Stimulated activated naive CD8-positive, alpha-beta T cell treated with anti-CD3 and anti-CD28 coated beads, Interleukin-15, amount 100 ng/mL, for 72 hours (primary cell): Measurements from ENCODE around the gene LRP2.
"Not testable (repeated sequence)": the region's sequence is repeated elsewhere in the genome, so short reads cannot be mapped to it uniquely, and the experiment has no call there.

Experiments used
- ATAC-seq: fragments of 150-1000 bp; cut with Tn5 transposase; 2 replicates; pipeline ENCODE4 v1.10.0; 2021; ENCODE audit warnings: mild to moderate bottlenecking, moderate library complexity
- DNase-seq, 2 donors: peaks; one replicate each; pipeline ENCODE4 v3.0.0; 2021 to 2022
- H3K27ac Mint-ChIP-seq, 2 donors: one replicate each; pipeline ENCODE4 v1.8.0; 2022; ENCODE audit warnings: mild to moderate bottlenecking in 2 of 2, mixed read lengths in 2 of 2, moderate library complexity in 2 of 2
- H3K27me3 Mint-ChIP-seq: one replicate; pipeline ENCODE4 v1.8.0; 2022; ENCODE audit warnings: mixed read lengths
- H3K4me1 Mint-ChIP-seq: one replicate; pipeline ENCODE4 v1.8.0; 2022; ENCODE audit warnings: mild to moderate bottlenecking, mixed read lengths
- H3K4me3 Mint-ChIP-seq, 2 donors: one replicate each; pipeline ENCODE4 v1.8.0; 2022; ENCODE audit warnings: mild to moderate bottlenecking in 2 of 2, mixed read lengths in 2 of 2, moderate library complexity in 1 of 2
- H3K9me3 Mint-ChIP-seq, 2 donors: one replicate each; pipeline ENCODE4 v1.8.0; 2022; ENCODE audit warnings: mixed read lengths in 2 of 2

LRP2 gene

DNA sequence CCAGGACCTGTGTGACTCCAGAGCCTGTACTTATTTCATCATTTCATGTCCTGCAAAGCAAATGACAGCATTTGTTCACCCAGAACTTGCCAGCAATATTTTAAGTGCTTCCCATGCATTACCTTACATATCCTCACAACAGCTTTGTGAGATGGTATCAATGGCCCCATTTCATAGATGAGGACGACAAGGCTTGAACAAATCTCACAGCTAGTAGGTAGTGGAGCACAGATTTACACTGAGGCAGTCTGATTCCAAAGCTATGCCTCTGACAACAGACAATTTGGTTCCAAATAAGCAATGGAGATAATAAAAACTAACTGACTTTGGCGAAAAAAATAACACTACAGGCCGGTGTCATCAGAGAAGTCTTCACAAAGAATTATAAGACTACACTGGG lies 33.5 kb downstream of the LRP2 start:
- Mint-ChIP-seq H3K27me3 (peaks cover 18% of the 10 kb centered on the region), H3K9me3 (no peaks in the 10 kb centered on the region), H3K4me1 (no peaks in the 10 kb centered on the region), H3K4me3 (no peak overlapping the region), H3K27ac (no peak overlapping the region)
- ATAC-seq: no peak
- no peak for DNase-seq

DNA sequence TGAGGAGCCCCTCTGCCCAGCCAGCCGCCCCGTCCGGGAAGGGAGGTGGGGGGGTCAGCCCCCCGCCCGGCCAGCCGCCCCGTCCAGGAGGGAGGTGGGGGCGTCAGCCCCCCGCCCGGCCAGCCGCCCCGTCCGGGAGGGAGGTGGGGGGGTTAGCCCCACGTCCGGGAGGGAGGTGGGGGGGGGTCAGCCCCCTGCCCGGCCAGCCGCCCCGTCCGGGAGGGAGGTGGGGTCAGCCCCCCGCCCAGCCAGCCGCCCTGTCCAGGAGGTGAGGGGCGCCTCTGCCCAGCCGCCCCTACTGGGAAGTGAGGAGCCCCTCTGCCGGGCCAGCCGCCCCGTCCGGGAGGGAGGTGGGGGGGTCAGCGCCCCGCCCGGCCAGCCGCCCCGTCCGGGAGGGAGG lies 34.5 kb downstream of the LRP2 start:
- ATAC-seq: peak; percentile 50
- not testable (repeated sequence) for H3K9me3 Mint-ChIP-seq, H3K4me1 Mint-ChIP-seq, H3K27ac Mint-ChIP-seq, DNase-seq, H3K4me3 Mint-ChIP-seq
- peaks cover 18% of the 10 kb centered on the region for H3K27me3 Mint-ChIP-seq

- H3K4me3 Mint-ChIP-seq, H3K9me3 Mint-ChIP-seq, DNase-seq, H3K27me3 Mint-ChIP-seq, ATAC-seq, H3K27ac Mint-ChIP-seq, H3K4me1 Mint-ChIP-seq: not testable (repeated sequence)
Measured at GRCh38 chr2:169325886-169326285, 36.4 kb downstream of the LRP2 start.

- DNase-seq (no peak), ATAC-seq (no peak)
- H3K4me1 Mint-ChIP-seq: no peaks in the 10 kb centered on the region
- H3K9me3 Mint-ChIP-seq: no peaks in the 10 kb centered on the region
- H3K27me3 Mint-ChIP-seq: peaks cover 8% of the 10 kb centered on the region
- H3K27ac Mint-ChIP-seq: no peak overlapping the region
- H3K4me3 Mint-ChIP-seq: no peak overlapping the region
Measured at GRCh38 chr2:169324581-169325260, 37.6 kb downstream of the LRP2 start.

DNA sequence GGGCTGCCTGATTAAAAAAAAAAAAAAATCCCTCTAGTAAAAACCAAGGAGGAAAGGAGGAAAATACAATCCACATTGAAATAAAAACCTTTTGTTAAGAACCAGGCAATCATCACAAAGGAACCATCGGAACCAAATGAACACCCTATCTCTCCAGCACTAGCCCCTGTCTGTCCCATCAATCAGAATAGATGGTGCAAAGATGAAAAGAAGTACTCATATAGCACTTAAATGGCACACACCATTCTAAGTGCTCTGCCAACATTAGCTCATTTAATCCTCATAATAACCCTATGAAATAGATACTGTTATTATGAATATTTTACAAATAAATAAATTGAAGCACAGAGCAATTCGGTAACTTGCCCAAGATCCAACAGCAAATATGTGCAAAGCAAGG lies 38.5 kb downstream of the LRP2 start:
- H3K27ac Mint-ChIP-seq: no peak overlapping the region
- H3K4me1 Mint-ChIP-seq: no peaks in the 10 kb centered on the region
- H3K4me3 Mint-ChIP-seq: no peak overlapping the region
- no peak for ATAC-seq
- H3K27me3 Mint-ChIP-seq: peaks cover 4% of the 10 kb centered on the region
- H3K9me3 Mint-ChIP-seq: no peaks in the 10 kb centered on the region
- no peak for DNase-seq

DNA sequence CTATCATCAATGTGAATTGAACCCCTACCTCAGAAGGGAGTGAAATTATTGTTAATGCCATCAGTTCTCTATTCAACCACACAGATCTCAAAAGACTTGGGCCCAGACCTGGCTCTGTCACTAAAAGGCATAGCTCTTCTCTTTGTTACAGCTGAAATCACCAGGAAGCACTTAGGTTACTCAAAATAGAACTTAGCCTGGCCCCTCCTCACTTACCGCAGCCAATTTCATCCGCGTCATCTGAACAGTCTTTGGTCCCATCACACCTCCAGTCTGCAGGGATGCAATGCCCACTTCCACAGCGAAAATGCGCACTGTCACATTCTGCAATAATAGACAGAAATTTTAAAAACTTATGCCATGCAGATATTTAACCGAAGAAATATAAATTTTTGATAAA lies 41.8 kb downstream of the LRP2 start:
- Mint-ChIP-seq H3K4me1 (no peaks in the 10 kb centered on the region), H3K27ac (no peak overlapping the region), H3K9me3 (no peaks in the 10 kb centered on the region), H3K4me3 (no peak overlapping the region), H3K27me3 (peaks cover 18% of the 10 kb centered on the region)
- DNase-seq (no peak), ATAC-seq (no peak)

GRCh38 chr2:169315357-169315756 lies 47.0 kb downstream of the LRP2 start:
- H3K27me3 Mint-ChIP-seq: peaks cover 38% of the 10 kb centered on the region

DNA sequence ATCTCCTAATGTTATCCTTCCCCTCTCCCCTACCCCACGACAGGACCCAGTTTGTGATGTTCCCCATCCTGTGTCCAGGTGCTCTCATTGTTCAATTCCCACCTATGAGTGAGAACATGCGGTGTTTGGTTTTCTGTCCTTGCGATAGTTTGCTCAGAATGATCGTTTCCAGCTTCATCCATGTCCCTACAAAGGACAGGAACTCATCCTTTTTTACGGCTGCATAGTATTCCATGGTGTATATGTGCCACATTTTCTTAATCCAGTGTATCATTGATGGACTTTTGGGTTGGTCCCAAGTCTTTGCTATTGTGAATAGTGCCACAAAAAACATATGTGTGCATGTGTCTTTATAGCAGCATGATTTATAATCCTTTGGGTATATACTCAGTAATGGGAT lies 54.0 kb downstream of the LRP2 start:
- H3K27me3 Mint-ChIP-seq: peaks cover 22% of the 10 kb centered on the region
- peaks cover 7 to 20% of the 10 kb centered on the region in 2 donors for H3K9me3 Mint-ChIP-seq
- not testable (repeated sequence) for H3K4me1 Mint-ChIP-seq, H3K27ac Mint-ChIP-seq, ATAC-seq, DNase-seq, H3K4me3 Mint-ChIP-seq

More at GRCh38 chr2:169315357-169315756, 47.0 kb downstream of the LRP2 start:
- no peaks in the 10 kb centered on the region for H3K4me1 Mint-ChIP-seq
- DNase-seq (no peak), ATAC-seq (no peak)
- H3K4me3 Mint-ChIP-seq: no peak overlapping the region
- peaks cover 7 to 13% of the 10 kb centered on the region in 2 donors for H3K9me3 Mint-ChIP-seq
- no peak overlapping the region for H3K27ac Mint-ChIP-seq

- not testable (repeated sequence) for ATAC-seq, H3K9me3 Mint-ChIP-seq, H3K4me3 Mint-ChIP-seq, DNase-seq, H3K4me1 Mint-ChIP-seq, H3K27ac Mint-ChIP-seq
- peaks cover 23% of the 10 kb centered on the region for H3K27me3 Mint-ChIP-seq
Measured at GRCh38 chr2:169304689-169305088, 57.6 kb downstream of the LRP2 start.

DNA sequence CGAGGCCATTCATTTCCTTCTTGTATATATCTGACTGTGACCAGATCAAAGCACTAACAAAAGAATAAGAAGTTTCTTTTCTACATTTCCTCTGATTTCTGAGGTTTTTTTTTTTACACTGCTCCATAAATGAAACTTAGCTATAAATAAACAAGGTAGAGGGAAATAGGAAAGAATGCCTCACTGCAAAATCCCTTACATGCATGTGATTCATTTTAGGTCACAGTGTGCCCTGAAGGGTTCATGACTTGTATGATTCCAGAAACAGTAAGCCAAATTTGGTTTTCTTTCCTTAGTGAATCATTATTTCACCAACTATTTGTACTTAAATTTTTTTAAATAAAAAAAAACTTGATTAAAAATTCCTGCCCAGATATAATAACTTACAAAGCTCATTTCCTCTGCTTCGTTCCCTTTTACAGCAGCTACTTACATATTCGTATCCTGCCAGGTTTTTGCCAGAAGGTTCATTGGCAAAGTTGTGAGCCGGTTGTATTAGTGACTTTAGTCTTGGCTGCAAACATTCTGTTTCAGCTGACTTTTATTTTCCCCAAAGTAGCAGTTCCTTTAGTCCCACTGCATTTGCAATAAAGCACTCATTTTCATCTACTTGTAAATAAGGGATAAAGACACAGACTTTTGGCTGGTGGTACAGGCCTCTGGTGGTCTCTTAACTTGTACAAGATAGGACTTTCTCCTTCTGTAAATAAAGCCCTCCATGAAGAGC lies 58.6 kb downstream of the LRP2 start:
- no peak for DNase-seq
- H3K4me3 Mint-ChIP-seq: no peak overlapping the region
- peaks cover 28% of the 10 kb centered on the region for H3K27me3 Mint-ChIP-seq
- no peak for ATAC-seq
- peaks cover 0 to 7% of the 10 kb centered on the region in 2 donors for H3K9me3 Mint-ChIP-seq
- no peaks in the 10 kb centered on the region for H3K4me1 Mint-ChIP-seq
- H3K27ac Mint-ChIP-seq: no peak overlapping the region

DNA sequence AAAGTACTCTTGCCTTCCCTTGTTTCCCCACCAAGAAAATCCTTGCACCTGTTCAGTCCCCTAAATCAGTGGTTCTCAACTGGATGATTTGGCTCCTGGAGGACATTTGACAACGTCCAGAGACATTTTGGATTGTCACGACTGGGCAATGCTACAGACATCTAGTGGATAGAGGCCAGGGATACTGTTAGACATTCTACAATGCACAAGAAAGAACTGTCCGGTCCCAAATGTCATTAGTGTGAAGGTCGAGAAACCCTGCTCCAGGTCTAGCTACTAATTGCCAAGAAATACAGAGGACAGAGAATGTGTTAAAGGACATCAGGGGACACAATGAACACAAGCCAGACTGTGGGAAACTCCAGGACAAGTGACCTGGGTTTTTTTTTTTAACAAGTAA lies 60.0 kb downstream of the LRP2 start:
- ATAC-seq (no peak), DNase-seq (no peak)
- Mint-ChIP-seq H3K4me3 (no peak overlapping the region), H3K27ac (no peak overlapping the region), H3K4me1 (no peaks in the 10 kb centered on the region), H3K9me3 (peaks cover 0 to 7% of the 10 kb centered on the region in 2 donors), H3K27me3 (peaks cover 40% of the 10 kb centered on the region)

- Mint-ChIP-seq H3K9me3 (peaks cover 0 to 7% of the 10 kb centered on the region in 2 donors), H3K4me3 (no peak overlapping the region), H3K27me3 (peaks cover 45% of the 10 kb centered on the region), H3K27ac (no peak overlapping the region), H3K4me1 (no peaks in the 10 kb centered on the region)
- DNase-seq (no peak), ATAC-seq (no peak)
Measured at GRCh38 chr2:169301596-169302335, 60.6 kb downstream of the LRP2 start.

DNA sequence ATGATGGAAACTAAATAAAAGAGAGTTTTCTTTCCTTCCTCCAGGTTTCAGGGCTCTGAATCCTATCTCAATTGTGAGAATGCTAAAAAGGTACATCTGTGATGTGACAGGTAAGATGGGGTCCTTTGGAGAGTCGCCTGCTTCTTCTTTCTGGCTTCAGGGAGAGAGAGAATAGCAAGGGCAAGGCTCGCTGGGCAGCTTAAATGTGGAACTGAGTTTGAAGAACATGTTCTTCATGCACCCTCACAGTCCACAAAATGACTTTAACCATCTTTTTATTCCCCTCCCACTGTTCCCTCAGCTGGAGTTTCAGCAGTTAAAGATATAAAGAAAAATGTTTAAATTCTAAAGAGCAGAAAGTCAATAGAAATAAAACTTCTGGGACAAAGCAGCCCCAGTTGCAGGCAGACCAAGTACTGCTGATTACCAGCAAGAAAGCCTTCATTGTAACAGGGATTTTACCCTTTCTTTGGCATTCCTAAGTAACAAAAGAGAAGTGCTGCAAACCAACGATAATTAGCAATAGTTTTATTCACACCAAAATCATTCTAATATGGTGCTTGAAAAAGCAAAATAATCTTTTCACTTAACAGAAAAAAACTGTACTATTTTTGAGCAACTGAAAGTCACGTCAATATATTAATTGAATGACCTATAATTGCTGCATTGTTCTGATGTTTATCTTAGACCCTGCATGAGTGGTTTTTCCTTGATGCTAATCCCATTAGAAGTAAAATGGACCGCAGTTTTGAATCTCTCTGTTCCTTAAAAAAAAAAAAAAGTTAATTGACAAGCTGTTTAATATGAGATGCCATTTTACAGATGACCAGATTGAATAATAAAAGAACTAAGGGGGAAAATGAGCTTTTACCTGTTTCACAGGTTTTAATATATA lies 61.5 kb downstream of the LRP2 start:
- no peak overlapping the region for H3K27ac Mint-ChIP-seq
- no peak for DNase-seq
- H3K9me3 Mint-ChIP-seq: peaks cover 0 to 7% of the 10 kb centered on the region in 2 donors
- H3K27me3 Mint-ChIP-seq: peaks cover 51% of the 10 kb centered on the region
- no peaks in the 10 kb centered on the region for H3K4me1 Mint-ChIP-seq
- no peak overlapping the region for H3K4me3 Mint-ChIP-seq
- ATAC-seq: no peak

DNA sequence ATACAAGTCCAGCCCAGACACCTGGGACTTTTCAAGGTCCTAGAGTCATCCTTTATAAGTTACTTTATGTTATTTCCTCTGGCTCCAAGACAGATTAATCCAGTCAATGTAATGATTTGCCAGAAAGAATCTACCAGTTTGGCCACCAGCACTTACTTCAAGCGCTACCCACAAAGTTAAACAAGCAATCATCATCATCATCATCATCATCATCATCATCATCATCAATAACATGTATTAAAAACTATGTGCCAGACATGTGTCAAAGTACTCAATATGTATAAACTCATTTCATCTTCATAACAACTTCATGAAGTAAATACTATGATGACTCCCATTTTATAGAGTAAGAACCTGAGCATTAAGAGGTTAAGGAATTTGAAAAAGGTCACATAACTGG lies 64.3 kb downstream of the LRP2 start:
- H3K27me3 Mint-ChIP-seq: peaks cover 45% of the 10 kb centered on the region
- no peak overlapping the region for H3K27ac Mint-ChIP-seq
- DNase-seq (no peak), ATAC-seq (no peak)
- H3K4me3 Mint-ChIP-seq: no peak overlapping the region
- H3K9me3 Mint-ChIP-seq: no peaks in the 10 kb centered on the region
- H3K4me1 Mint-ChIP-seq: no peaks in the 10 kb centered on the region

DNA sequence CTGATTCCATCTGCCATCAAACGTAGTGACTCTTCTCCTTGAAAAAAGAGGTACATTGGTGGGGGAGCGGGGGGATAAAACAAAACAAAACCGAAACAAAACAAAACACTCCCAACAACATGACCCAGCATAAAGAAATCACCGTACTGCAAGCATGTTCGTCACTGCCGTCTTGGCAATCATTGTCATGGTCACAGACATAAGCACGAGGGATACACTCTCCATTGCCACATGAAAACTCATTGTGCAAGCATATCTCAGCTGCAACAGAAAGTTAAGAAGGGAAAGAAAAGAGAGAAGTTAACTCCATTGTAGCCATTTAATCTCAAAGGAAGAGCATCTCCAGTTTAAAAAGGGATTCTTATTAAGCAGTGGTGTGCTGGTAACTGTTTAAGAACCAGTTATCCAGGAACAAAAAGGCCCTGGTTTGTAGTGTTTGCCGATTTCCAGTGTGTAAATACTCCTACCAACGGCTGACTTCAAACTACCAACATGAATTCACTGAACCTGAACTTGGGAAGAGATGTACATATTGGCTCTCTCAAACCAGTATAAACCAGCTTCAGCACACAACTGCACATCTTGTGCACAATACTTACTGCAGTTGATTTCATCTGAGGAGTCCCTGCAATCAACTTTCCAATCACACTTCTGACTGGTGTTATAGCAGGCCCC lies 68.2 kb downstream of the LRP2 start:
- Mint-ChIP-seq H3K4me1 (no peaks in the 10 kb centered on the region), H3K27ac (no peak overlapping the region), H3K27me3 (peaks cover 23% of the 10 kb centered on the region), H3K4me3 (no peak overlapping the region), H3K9me3 (no peaks in the 10 kb centered on the region)
- DNase-seq (no peak), ATAC-seq (no peak)
